Retina (tissue), 1 donor: ENCODE measurements around the gene GRAP2.
A peak's percentile ranks its signal among the peaks of the same experiment; 100 is the strongest.
"Not testable (repeated sequence)": the region's sequence is repeated elsewhere in the genome, so short reads cannot be mapped to it uniquely, and the experiment has no call there.

Experiments
- DNase-seq: peaks from one replicate; pipeline ENCODE4 v3.0.0-alpha.2; 2016

The GRAP2 gene

DNA sequence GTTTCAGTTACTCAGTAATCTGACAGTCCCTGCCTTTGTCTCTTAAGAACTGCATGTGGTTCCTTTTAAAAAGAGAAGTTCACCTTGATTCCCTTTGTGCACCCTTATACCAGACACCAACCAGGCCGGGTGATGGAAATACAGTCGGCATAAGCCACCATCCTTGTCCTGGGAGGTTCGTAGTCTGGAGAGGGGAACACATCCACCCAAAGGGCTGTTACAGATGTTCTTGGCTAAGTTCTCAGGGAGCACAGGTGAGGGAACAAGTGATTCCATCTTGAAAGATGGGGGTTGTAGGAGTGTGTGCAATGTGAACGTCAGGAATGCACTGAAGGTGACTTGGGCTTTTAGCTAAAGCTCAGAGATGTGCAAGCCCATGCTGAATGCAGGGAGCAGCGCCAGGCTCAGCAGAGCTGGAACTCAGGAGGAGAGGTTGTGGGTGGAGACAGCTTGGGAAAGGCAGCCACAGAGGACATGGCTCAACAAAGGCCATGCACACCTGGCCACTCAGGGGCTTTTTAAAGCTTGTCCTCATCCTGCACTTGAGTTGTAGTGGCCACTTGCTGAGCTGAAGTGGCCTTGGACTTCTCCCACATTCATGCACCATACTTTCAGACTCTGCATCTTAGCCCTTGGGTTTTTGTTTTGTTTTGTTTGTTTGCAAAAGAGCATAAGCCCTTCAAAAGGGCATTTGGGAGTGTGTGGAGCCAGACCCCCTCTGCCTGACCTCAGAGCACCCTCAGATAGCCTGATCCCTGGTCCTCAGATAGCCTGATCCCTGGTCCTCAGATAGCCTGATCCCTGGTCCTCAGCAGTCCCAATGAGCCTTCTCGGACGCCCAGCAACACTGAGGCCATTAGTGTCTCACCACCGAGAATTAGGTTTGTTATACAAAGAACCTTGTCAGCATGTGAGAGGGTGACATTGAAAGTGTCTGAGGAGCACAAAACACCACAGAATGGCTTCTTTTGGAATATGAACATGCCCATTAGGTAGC is 46.6 kb downstream of the GRAP2 start:
- DNase-seq, result no peak

DNA sequence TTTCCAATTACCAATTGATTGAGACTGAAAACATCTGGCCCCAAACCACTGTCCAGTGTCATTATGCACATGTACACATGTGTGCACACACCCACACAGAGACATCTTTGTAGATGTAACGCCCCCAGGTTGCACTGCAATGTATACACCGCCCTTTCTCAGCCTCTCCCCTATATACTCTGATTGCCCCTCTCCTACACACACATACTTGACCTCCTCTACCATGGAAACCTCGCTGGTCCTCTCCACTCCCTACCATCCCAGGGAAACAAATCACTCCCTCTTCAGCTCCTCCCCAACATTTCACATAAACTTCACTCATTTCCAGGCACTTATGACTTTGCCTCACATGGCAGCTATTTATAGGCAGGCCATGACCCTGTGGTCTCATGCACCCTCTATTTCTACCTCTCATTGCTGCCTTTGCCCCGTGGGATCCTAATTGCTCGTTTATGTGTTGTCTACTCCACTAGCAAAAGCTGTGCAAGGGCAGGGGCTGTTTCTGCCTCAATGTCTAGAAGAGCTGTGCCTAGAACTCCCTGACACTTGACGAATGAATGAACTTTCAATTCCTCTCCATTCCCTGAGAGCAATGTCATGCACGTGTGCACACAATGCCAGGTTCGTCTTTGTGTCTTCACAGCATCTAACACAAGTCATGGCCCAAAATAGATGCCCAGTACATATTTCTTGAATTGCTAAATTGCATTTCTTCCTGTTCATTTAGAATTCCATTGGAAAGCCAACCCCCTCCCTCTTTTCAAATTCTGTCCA is 49.3 kb downstream of the GRAP2 start:
- DNase-seq, result no peak

DNA sequence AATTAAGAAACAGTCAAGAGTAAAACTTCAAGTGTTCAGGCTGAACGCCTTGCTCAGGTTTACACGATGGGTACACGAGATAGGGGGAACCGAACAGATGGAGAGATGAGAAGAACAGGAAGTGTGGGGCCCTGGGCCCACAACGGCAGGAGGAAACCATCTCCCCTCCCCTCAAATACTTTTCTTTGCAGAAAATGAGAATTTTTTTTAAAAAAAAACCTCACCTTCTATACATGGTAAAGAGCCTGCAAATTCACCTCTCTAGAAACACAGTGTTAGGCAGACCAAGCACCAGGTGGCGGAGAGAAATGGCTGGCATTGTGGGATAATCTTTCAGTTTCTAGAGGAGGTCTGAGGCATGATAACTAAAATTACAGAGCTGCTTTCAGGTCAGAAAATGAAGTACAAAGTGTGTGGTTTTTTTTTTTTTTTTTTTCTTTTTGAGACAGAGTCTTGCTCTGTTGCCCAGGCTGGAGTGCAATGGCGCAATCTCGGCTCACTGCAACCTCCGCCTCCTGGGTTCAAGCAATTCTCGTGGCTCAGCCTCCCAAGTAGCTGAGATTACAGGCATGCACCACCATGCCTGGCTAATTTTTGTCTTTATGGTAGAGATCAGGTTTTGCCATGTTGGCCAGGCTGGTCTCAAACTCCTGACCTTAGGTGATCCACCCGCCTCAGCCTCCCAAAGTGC is 50.9 kb downstream of the GRAP2 start:
- not testable (repeated sequence) for DNase-seq

DNA sequence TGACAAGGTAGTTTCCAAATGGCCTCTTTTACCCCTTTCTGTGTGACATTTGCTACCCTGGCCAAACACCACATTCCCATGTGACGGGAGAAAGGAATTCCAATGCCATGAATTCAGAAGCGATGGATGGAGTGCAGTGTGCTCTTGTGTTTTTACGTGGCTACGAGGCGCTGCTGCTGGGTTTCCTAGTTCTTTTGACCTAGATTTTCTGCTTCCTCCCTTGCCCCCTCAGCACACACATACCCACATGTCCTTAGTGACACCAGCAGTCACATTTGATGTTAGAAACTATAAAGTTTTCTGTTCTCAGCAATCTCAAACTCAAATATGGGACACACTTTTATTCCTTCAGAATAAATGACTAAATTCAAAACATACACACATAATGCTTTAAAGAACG is 51.5 kb downstream of the GRAP2 start:
- no peak for DNase-seq

DNA sequence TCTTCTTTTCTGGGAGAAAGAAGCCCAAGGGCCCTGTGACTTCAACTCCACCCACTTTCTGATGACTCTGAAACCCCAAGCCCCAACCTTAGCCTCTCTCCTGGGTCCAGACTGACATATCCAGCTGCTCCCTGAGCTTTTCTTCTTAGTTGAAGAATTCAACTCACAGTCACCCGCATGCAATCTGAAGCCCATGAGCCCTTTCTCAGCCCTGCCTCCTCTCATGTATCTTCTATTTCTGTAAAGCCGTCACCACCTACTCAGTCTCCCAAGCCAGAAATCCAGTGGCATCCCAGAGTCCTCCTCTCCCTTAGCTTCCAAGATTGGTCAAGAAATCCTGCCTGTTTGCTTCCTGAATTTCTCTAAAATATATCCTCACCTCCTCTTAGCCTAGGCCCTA is 52.2 kb downstream of the GRAP2 start:
- no peak for DNase-seq

DNA sequence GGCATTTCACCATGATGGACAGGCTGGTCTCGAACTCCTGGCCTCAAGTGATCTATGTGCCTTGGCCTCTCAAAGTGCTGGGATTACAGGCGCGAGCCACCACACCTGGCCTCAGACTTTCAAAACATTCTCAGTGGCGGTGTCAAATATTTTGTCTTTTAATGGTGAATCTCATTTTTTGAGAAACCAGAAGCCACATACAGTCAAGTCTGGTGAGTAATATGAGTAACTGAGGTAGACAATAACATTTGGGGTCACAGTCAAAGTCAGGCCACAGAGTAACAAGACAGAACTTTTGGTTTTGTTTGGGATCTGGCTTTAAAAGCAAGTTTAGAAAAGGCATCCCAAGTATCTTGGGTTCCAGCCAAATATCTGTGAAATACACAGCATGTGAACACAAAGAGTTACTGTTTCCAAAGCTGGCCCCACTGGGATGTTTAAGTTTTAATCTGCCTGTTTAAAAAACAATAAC is 53.7 kb downstream of the GRAP2 start:
- no peak for DNase-seq

DNA sequence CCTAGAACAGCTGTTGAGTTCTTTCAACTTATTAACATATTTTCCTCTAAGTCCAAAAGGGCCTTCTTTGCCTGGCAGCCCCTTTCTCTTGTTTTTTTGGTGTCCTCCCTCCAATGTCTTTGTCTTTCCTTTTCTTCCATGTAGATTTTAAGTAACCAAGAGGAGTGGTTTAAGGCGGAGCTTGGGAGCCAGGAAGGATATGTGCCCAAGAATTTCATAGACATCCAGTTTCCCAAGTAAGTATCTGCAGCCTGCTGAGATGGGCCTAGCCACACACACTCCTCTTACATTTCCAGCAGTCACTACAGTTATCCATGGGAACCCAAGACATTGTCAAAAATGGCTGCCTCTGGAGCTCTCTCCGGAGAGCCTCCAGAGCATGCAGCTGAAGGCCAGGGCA is 54.8 kb downstream of the GRAP2 start:
- DNase-seq, result no peak

DNA sequence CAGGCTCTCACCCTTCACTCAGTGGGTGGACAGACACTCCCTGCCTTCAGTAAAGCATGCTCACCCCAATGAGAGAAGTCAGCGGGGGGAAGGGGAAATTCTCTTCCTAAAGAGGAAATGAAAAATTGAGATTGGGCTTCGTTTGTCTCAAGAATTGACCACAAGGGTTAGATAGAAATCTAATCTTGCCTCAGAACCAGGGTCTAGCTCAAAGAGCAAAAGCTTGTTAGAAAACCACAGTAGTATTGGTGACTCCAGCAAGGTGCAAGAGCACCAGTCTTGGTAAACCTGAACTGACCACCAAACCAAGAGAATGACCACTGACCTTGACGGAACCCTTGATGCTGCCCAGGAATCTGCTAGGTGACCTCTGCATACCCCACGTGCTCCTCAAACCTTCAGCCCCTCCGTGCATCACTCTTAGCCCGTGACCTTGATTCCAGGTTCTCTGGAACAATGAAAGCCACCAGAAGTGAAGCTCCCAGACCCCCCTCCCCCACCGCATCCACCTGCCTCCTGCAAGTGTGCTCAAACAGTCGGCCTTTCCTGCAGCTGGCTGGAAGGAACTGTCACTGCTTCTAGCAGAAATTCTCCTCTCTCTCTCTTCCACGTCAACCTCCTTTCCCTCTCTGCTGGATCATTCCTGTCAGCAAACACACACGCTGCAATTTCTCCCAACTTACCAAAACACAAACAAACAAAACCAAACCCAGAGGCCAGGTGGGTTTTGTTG is 56.2 kb downstream of the GRAP2 start:
- no peak for DNase-seq

GRCh38 chr22:39958009-39958711 is 57.3 kb downstream of the GRAP2 start:
- DNase-seq, result no peak

DNA sequence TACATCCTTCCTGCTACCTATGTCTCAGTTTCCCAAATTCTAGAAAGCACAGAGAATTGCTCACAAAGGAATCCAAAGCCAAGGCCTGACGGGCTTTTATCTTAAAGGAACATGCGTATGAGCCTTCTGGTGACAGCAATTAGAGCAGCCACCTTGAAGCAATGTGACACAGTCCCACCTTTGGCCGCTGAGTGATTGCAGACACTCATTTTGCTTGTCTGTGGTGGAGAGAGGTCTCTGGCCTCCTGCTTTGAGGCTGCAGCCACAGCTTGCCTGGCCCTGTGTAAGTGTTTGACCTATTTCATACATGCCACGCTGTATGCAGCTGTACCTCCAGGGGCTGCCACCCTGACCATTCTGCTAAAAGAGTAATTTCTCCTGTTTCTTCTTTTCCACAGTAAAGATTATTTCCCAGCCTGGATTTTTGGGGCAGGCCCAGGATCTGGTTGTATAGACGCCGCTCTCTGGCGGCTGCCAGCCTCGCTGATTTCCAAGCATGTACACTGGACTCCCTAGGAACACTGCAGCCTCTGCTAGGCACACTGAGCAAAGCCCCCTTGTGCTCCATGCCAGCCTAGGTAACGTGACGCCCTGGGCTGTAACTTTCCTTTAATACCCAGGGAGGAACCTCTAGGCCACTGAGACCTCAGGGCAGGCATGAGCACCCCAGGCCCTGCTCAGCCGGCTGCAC is 58.2 kb downstream of the GRAP2 start:
- peak; percentile 44 for DNase-seq

DNA sequence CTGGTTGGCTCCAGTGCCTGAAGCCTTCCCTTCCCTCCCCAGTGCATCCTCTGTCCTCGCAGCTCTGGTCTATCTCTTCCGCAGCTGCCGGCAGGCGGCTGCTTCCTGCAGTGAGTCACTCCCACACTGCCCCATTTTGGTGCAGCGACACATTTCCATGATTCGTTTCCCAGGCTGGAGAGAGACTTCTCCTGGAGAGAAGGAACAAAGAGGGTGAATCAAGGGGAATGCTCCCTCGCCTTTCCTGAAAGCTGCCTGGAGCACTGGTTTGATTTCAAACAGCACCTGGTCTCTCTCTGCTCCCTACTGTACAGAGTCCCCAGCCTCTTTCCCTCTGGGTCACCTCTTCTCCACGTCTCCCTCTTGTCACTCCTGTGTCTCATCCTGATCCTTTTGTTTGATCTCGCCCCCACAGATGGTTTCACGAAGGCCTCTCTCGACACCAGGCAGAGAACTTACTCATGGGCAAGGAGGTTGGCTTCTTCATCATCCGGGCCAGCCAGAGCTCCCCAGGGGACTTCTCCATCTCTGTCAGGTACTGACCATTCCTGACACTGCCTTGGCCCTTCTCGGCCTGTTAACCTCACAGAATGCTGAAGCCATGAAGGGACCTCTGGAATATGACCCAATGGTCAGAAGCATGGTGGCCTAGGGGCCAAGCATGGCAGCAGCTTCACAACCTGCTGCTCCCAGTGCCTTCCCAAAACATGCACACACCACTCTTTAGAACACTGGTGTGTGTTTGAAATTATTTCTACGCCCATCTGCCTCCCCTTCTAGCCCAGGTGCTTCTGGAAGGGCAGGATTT is 59.0 kb downstream of the GRAP2 start, which contains the start of gene TMA7B:
Gene TMA7B (plus strand): TSS at position 758 of the 808 bp plus-strand sequence. CDS start 3,978 bp downstream, outside the sequence.
- peak; percentile 61 for DNase-seq

DNA sequence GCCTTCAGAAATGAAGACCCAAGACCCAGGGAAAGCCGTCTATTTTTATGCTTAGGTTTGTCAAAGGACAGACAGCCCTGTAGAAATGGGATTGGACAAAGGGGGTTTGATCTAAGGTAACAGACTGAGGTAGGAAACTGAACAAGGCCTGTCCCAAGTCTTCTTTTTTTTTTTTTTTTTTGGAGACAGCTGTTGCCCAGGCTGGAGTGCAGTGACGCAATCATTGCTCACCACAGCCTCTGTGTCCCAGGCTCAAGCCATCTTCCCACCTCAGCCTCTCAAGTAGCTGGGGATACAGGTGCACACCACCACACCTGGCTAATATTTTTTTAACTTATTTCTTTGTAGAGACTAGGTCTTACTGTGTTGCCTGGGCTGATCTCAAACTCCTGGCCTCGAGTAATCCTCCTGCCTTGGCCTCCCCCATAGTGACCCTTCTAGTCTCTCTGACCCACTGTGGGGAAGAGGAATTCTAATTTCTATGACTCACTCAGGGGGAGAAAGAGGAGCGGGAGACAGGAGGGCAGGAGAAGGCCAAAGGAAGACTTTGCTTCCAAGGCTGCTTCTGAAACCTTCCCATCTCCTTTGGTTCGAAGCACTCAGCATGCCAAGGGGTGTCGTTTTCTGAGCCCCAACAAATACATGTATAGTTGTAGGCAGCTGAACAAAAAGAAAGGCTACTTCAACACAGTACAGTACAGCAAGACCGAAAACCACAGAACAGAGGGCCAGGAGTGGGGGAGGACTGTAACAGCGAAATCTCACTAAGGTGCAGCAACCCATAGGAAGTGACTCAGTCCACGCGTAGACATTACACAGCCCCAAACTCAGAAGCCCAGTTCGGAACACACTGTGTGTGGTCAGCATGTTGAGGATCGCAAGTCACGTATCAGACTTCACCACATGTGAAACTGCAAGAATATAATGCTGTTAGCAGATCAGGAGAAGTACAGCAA is 60.2 kb downstream of the GRAP2 start:
- no peak for DNase-seq

- DNase-seq, result no peak
Measured at GRCh38 chr22:39962071-39962470, 61.2 kb downstream of the GRAP2 start.

GRCh38 chr22:39965748-39966147 is 64.9 kb downstream of the GRAP2 start:
- DNase-seq, result no peak

GRCh38 chr22:39966470-39966869 is 65.6 kb downstream of the GRAP2 start:
- DNase-seq, result no peak

GRCh38 chr22:39967103-39967829 is 66.4 kb downstream of the GRAP2 start:
- peak; percentile 17 for DNase-seq

DNA sequence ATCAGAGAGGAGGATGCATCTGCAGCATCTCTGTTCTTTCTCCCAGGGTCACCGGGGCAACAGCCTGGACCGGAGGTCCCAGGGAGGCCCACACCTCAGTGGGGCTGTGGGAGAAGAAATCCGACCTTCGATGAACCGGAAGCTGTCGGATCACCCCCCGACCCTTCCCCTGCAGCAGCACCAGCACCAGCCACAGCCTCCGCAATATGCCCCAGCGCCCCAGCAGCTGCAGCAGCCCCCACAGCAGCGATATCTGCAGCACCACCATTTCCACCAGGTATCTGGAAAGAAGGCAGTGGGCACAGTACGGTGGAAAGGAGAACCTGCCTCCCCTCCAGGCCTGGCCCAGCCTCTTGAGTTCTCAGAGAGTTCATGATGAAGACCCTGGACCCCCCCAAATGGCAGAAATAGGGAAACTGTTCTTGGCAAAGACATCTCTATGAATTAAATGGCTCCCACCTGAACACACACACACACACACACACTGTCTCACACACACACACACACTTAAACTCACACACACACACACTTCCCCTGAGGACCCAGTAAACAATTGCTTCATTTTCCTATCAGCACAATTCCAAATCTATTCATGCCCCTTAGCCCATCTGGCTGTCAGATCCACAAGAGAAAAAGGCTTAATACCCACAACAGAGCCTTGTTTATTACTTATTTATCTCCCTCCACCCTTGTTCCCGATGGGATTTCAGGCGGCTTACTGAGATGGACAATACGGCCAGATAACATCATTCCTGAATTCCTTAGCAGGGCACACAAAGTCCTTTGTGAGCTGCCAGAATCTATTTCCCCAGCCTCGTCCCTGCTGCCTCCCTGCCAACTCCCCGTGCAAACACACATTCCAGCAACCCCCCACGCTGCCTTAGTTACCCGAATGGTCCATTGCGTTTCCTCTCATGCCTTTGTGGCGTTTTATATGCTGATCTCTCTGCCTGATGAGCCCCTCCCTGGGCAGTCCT is 67.4 kb downstream of the GRAP2 start:
- DNase-seq, result peak; percentile 46
